Measurements from ENCODE around the gene TDRD10. TPM values are rescaled to one million over a fixed set of nuclear protein-coding genes. Genes with fewer than 3 reads are reported as not detected.

TDRD10 gene
- polyA plus RNA-seq, 3 donors, result not detected

DNA sequence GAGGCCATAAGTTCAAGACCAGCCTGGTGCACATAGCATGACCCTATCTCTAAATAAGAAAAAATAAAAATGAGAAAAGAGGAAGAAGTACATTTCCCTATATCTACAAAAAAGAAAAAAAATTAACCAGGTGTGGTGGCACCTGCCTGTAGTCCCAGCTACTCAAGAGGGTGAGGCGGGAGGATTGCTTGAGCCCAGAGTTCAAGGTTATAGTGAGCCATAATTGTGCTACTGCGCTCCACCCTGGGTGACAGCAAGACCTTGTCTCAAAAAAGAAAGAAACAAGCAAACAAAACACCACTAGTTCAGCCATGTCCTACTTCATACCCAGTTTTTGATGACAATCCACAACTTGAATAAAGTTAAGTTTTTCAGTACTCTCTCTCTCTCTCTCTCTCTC lies 30.7 kb upstream of the TDRD10 start:
- H2AFZ ChIP-seq (ENCODE audit: insufficient read depth, low read depth, low read length, poor library complexity, severe bottlenecking), result no peak overlapping the region
- no peaks in the 10 kb centered on the region for H3K9me3 ChIP-seq (replicated peaks in 1 of 2; ENCODE audit: control insufficient read depth in 1 of 2, insufficient read depth in 1 of 2, low read length in 2 of 2)
- H3K27ac ChIP-seq (ENCODE audit: low read depth in 1 of 2, low read length in 2 of 2), result no peak overlapping the region
- Mint-ChIP-seq H3K36me3 (peaks cover 22 to 34% of the 10 kb centered on the region in 2 donors), H3K4me3 (no peak overlapping the region), H3K27me3 (ENCODE audit: low read depth in 3 of 3) (peaks cover 0 to 3% (median 0%) of the 10 kb centered on the region in 3 donors), H3K9me3 (no peaks in the 10 kb centered on the region), H3K27ac (peak overlapping the region in 1 of 7 donors; percentile 69), H3K4me1 (peaks cover 18% of the 10 kb centered on the region)
- H3K36me3 ChIP-seq (replicated peaks in 1 of 2; ENCODE audit: control insufficient read depth in 1 of 2, insufficient read depth in 2 of 2, low read length in 2 of 2), result peaks cover 6 to 28% of the 10 kb centered on the region in 2 donors
- peaks cover 10 to 16% of the 10 kb centered on the region in 2 donors for H3K4me1 ChIP-seq (ENCODE audit: control insufficient read depth in 1 of 2, insufficient read depth in 2 of 2, low read length in 2 of 2)
- H3K79me2 ChIP-seq (ENCODE audit: insufficient read depth, low read length), result peaks cover 10% of the 10 kb centered on the region
- DNase-seq, result no peak
- no peak overlapping the region for H3K4me3 ChIP-seq (replicated peaks in 1 of 3; ENCODE audit: low read depth in 2 of 3, low read length in 3 of 3)
- TF ChIP-seq, protein P1, sequence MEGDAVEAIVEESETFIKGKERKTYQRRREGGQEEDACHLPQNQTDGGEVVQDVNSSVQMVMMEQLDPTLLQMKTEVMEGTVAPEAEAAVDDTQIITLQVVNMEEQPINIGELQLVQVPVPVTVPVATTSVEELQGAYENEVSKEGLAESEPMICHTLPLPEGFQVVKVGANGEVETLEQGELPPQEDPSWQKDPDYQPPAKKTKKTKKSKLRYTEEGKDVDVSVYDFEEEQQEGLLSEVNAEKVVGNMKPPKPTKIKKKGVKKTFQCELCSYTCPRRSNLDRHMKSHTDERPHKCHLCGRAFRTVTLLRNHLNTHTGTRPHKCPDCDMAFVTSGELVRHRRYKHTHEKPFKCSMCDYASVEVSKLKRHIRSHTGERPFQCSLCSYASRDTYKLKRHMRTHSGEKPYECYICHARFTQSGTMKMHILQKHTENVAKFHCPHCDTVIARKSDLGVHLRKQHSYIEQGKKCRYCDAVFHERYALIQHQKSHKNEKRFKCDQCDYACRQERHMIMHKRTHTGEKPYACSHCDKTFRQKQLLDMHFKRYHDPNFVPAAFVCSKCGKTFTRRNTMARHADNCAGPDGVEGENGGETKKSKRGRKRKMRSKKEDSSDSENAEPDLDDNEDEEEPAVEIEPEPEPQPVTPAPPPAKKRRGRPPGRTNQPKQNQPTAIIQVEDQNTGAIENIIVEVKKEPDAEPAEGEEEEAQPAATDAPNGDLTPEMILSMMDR (IDR thresholded peaks at IDR 0.05), result no peak
- no peak overlapping the region for H3K4me2 ChIP-seq (replicated peaks; ENCODE audit: extremely low read depth, low read length, poor library complexity, severe bottlenecking)
- no peaks in the 10 kb centered on the region for H3K27me3 ChIP-seq (ENCODE audit: control insufficient read depth in 2 of 2, insufficient read depth in 2 of 2, low read length in 2 of 2)
- intact Hi-C loops (cut with micrococcal nuclease), result loop anchor here in 1 of 2 donors (10.0 kb wide), 1 partner anchor 137 kb away; no protein-coding TSS in a partner anchor
- H3K9ac ChIP-seq (ENCODE audit: insufficient read depth, low read length, poor library complexity, severe bottlenecking), result no peak overlapping the region
- WGBS (ENCODE audit: insufficient coverage), result no CpG with 5 or more reads among the region's 2 CpGs
- H4K20me1 ChIP-seq (ENCODE audit: insufficient read depth, low read length), result peaks cover 38% of the 10 kb centered on the region

DNA sequence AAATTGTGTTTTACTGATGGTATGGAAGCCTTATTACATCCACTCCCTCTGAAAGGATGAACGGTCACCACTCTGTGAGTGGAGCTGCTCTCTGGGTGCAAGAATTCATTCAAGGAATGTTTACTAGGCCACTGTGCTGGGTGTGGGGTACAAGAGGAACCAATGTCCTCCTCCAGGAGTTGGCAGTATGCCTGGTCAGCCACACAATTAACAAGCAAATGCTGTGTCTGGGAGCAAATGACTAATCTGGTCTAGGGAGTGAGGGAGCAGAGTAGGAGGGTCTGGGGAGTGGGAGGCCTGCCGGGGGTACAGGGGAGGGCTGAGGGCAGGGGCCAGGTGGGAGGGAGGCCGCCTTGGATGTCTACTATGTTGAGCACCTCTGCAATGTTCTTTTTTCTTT lies 27.2 kb upstream of the TDRD10 start:
- Histone ChIP-seq H3K27ac (ENCODE audit: low read depth in 1 of 2, low read length in 2 of 2) (no peak overlapping the region), H3K79me2 (ENCODE audit: insufficient read depth, low read length) (no peaks in the 10 kb centered on the region), H3K27me3 (ENCODE audit: control insufficient read depth in 2 of 2, insufficient read depth in 2 of 2, low read length in 2 of 2) (no peaks in the 10 kb centered on the region), H3K4me1 (ENCODE audit: control insufficient read depth in 1 of 2, insufficient read depth in 2 of 2, low read length in 2 of 2) (peaks cover 14 to 29% of the 10 kb centered on the region in 2 donors), H3K4me3 (replicated peaks in 1 of 3; ENCODE audit: low read depth in 2 of 3, low read length in 3 of 3) (no peak overlapping the region), H3K36me3 (replicated peaks in 1 of 2; ENCODE audit: control insufficient read depth in 1 of 2, insufficient read depth in 2 of 2, low read length in 2 of 2) (no peaks in the 10 kb centered on the region), H3K4me2 (replicated peaks; ENCODE audit: extremely low read depth, low read length, poor library complexity, severe bottlenecking) (no peak overlapping the region), H3K9me3 (replicated peaks in 1 of 2; ENCODE audit: control insufficient read depth in 1 of 2, insufficient read depth in 1 of 2, low read length in 2 of 2) (no peaks in the 10 kb centered on the region), H3K9ac (ENCODE audit: insufficient read depth, low read length, poor library complexity, severe bottlenecking) (no peak overlapping the region), H4K20me1 (ENCODE audit: insufficient read depth, low read length) (peaks cover 5% of the 10 kb centered on the region), H2AFZ (ENCODE audit: insufficient read depth, low read depth, low read length, poor library complexity, severe bottlenecking) (no peak overlapping the region)
- intact Hi-C loops (cut with micrococcal nuclease), result loop anchor here (5.0 to 10.0 kb wide), 3 partner anchors 33 to 140 kb away; partner anchors contain the start of gene IL6R (in 1 of the 2)
- peak in 2 of 3 donors; percentile 54 to 59 for DNase-seq
- Mint-ChIP-seq H3K9me3 (no peaks in the 10 kb centered on the region), H3K27ac (peak overlapping the region in 4 of 7 donors; percentile 57 to 74 (median 62)), H3K4me1 (peaks cover 28% of the 10 kb centered on the region), H3K36me3 (peaks cover 0 to under 1% of the 10 kb centered on the region in 2 donors), H3K4me3 (no peak overlapping the region), H3K27me3 (ENCODE audit: low read depth in 3 of 3) (peaks cover 0 to 3% (median 0%) of the 10 kb centered on the region in 3 donors)
- TF ChIP-seq, protein P1 (IDR thresholded peaks at IDR 0.05), result no peak
- 0% methylated on average over 1 of the region's 3 CpGs for WGBS (ENCODE audit: insufficient coverage)
